K562 (cell line): ENCODE results near the gene HSD17B1. TPM values are rescaled to one million over a fixed set of nuclear protein-coding genes. Genes with fewer than 3 reads are reported as not detected.

Source experiments
- ATAC-seq: fragments of 200-7000 bp; cut with Tn5 transposase; 3 replicates; pipeline ENCODE4 v1.9.1; 2020; ENCODE audit warnings: moderate library complexity
- BruUV-seq: library from RNA; stranded (reverse); fragments of 400-500 nt; replicated peaks from 2 replicates; lab custom pipeline; 2021; lab: Mats Ljungman, UMichigan
- CTCF ChIA-PET: fragments of 300-600 bp; formaldehyde crosslinking; extraction: SDS; loops from one replicate; lab custom pipeline; 2021; ENCODE audit warnings: low intra/inter-chr PET ratio; lab: Yijun Ruan, JAX
- POLR2A ChIA-PET: fragments of 300-600, 350-650 bp; sonication (Branson Sonifier 250); formaldehyde crosslinking; extraction: SDS; loops from one replicate; lab custom pipeline; 2021; ENCODE audit warnings: antibody characterized with exemption, inconsistent platforms; lab: Yijun Ruan, JAX
- DNase-seq, 4 experiments: peaks; one replicate each; pipeline versions ENCODE4 v3.0.0 to v3.0.0-alpha.2; 2011 to 2018; ENCODE audit warnings: low spot score in 3 of 4, mixed read lengths in 3 of 4; ENCODE audit errors: extremely low read depth in 1 of 4
- FAIRE-seq: peaks from 2 replicates; lab custom pipeline; 2011; peaks lifted over from hg19 to GRCh38; lab: Jason Lieb, UNC
- H2AFZ ChIP-seq: 2 replicates; pipeline ENCODE4 v1.6.0; 2011; ENCODE audit warnings: low read depth, low read length, control low read depth, inconsistent platforms
- H3K27ac ChIP-seq: fragments of 200-600 bp; 3 replicates; pipeline ENCODE4 v1.8.0; 2011; ENCODE audit warnings: low read depth, mild to moderate bottlenecking, control low read depth, inconsistent platforms, low read length, moderate library complexity, mixed read lengths; ENCODE audit errors: extremely low read depth
- H3K27me3 ChIP-seq, 2 experiments: fragments of 300-600 bp in 1 of 2; 2 replicates in 1 of 2; 3 replicates in 1 of 2; pipeline versions ENCODE4 v1.6.0 to v1.8.0; 2011; ENCODE audit warnings: inconsistent platforms in 2 of 2, low read length in 2 of 2, mild to moderate bottlenecking in 1 of 2, mixed read lengths in 1 of 2, moderate library complexity in 1 of 2; ENCODE audit not compliant: control insufficient read depth in 2 of 2, insufficient read depth in 2 of 2
- H3K36me3 ChIP-seq: fragments of 300-600 bp; 3 replicates; pipeline ENCODE4 v1.8.0; 2011; ENCODE audit warnings: mild to moderate bottlenecking, low read length, inconsistent platforms; ENCODE audit not compliant: control insufficient read depth, insufficient read depth
- H3K4me1 ChIP-seq, 2 experiments: fragments of 200-600 bp in 1 of 2; replicated peaks in 1 of 2; 2 replicates in 1 of 2; 3 replicates in 1 of 2; pipeline versions ENCODE4 v1.5.1 to v1.8.0; 2011; ENCODE audit warnings: inconsistent platforms in 2 of 2, low read length in 2 of 2, mild to moderate bottlenecking in 1 of 2, mixed read lengths in 1 of 2, moderate library complexity in 1 of 2; ENCODE audit not compliant: control insufficient read depth in 2 of 2, insufficient read depth in 2 of 2
- H3K4me2 ChIP-seq: 2 replicates; pipeline ENCODE4 v1.6.1; 2011; ENCODE audit warnings: low read length, control low read depth, inconsistent platforms, mixed read lengths; ENCODE audit not compliant: insufficient read depth
- H3K4me3 ChIP-seq: fragments of 200-600 bp; sonication (generic), shearing (Covaris generic); 2 replicates; pipeline ENCODE4 v1.5.1; 2016; ENCODE audit warnings: control low read depth, inconsistent platforms
- H3K79me2 ChIP-seq: fragments of 200-600 bp; 3 replicates; pipeline ENCODE4 v1.8.0; 2011; ENCODE audit warnings: low read length, inconsistent platforms; ENCODE audit not compliant: control insufficient read depth, insufficient read depth
- H3K9ac ChIP-seq, 2 experiments: 2 replicates each; pipeline versions ENCODE4 v1.6.0 to v1.6.1; 2011; ENCODE audit warnings: low read depth in 2 of 2, low read length in 2 of 2, control low read depth in 1 of 2, inconsistent platforms in 1 of 2, mild to moderate bottlenecking in 1 of 2, mixed read lengths in 1 of 2; ENCODE audit not compliant: insufficient read depth in 1 of 2
- H3K9me1 ChIP-seq: one replicate; pipeline ENCODE4 v1.6.0; 2011; ENCODE audit warnings: inconsistent platforms, mild to moderate bottlenecking, low read length, moderate library complexity; ENCODE audit not compliant: control insufficient read depth, insufficient read depth
- H3K9me3 ChIP-seq: replicated peaks from 2 replicates; pipeline ENCODE4 v1.5.1; 2011; ENCODE audit warnings: low read depth, low read length, inconsistent platforms; ENCODE audit not compliant: control insufficient read depth, insufficient read depth
- H4K20me1 ChIP-seq: replicated peaks from 2 replicates; pipeline ENCODE4 v1.6.1; 2011; ENCODE audit warnings: low read length, inconsistent platforms, mixed read lengths; ENCODE audit not compliant: control insufficient read depth, insufficient read depth
- BMI1 ChIP-seq: fragments of 150-350 bp; IDR thresholded peaks from 2 replicates; pipeline ENCODE4 v1.6.1; 2014; ENCODE audit warnings: low read length
- FOXA3 ChIP-seq, 2 experiments: fragments of 450-650 bp in 1 of 2; sonication (generic) in 1 of 2; formaldehyde crosslinking; IDR thresholded peaks in 1 of 2; conservative IDR thresholded peaks in 1 of 2; 2 replicates each; pipeline versions ENCODE4 v1.4.0 to v1.8.0; 2020 to 2022; ENCODE audit warnings: mild to moderate bottlenecking in 2 of 2, missing genetic modification reagents in 1 of 2
- FOXK1 ChIP-seq: sonication (generic); formaldehyde crosslinking; IDR thresholded peaks from 2 replicates; pipeline ENCODE4 v1.8.0; 2022; ENCODE audit warnings: missing genetic modification reagents, mild to moderate bottlenecking, borderline replicate concordance
- GTF2E2 ChIP-seq: fragments of 200-800 bp; sonication (Bioruptor generic); IDR thresholded peaks from 2 replicates; pipeline ENCODE4 v1.6.1; 2016; ENCODE audit warnings: missing genetic modification characterization, missing compliant biosample characterization
- MEIS2 ChIP-seq: fragments of 450-650 bp; IDR thresholded peaks from 2 replicates; pipeline ENCODE4 v1.6.1; 2014; ENCODE audit warnings: mild to moderate bottlenecking; ENCODE audit not compliant: partially characterized antibody
- TCFL5 ChIP-seq: fragments of 250-450 bp; sonication (Bioruptor Pico); conservative IDR thresholded peaks from 2 replicates; pipeline ENCODE4 v1.6.1; 2021; ENCODE audit warnings: mild to moderate bottlenecking, moderate library complexity, matching md5 sums
- TOE1 ChIP-seq, 2 experiments: fragments of 450-650 bp in 1 of 2; sonication (generic) in 1 of 2; formaldehyde crosslinking in 1 of 2; IDR thresholded peaks; 2 replicates each; pipeline versions ENCODE4 v1.7.1 to v1.8.0; 2016 to 2022; ENCODE audit warnings: borderline replicate concordance in 2 of 2, mild to moderate bottlenecking in 2 of 2, antibody characterized with exemption in 1 of 2, inconsistent platforms in 1 of 2, low read depth in 1 of 2, missing genetic modification reagents in 1 of 2, moderate library complexity in 1 of 2
- TRIM24 ChIP-seq, 2 experiments: fragments of 450-650 bp; IDR thresholded peaks; 2 replicates each; pipeline ENCODE4 v1.6.1; 2016
- ZMIZ1 ChIP-seq, 2 experiments: fragments of 150-350 bp in 1 of 2; IDR thresholded peaks; 2 replicates each; pipeline ENCODE4 v1.6.1; 2012 to 2016; ENCODE audit warnings: low read depth in 2 of 2, low read length in 2 of 2, mild to moderate bottlenecking in 1 of 2, moderate library complexity in 1 of 2
- WGBS: fragments of 100-300 bp; shearing (Covaris generic); methylation state at CpG from one replicate; pipeline ENCODE4 v1.1.6; 2016; ENCODE audit warnings: low coverage, mixed read lengths; ENCODE audit not compliant: insufficient coverage; ENCODE audit errors: missing lambda C conversion rate; 5-methylcytosine and 5-hydroxymethylcytosine counted together
- in situ Hi-C: fragments of 300-500 bp; cut with MboI; formaldehyde crosslinking; loops from 4 replicates; pipeline ENCODE4 v1.15.0; 2018; ENCODE audit warnings: inconsistent platforms, mixed read lengths
- intact Hi-C: fragments of 100-400 bp; cut with micrococcal nuclease; formaldehyde crosslinking; loops from 2 replicates; pipeline ENCODE4 v1.14.2; 2022
- polyA plus RNA-seq, 8 experiments: library from polyadenylated mRNA; depleted of rRNA in 4 of 8; stranded (reverse) in 5 of 8; unstranded in 3 of 8; fragments of >200 nt; fragmentation: Nextera tagmentation in 2 of 8; fragmentation: Illumina TruSeq in 1 of 8; extraction: Ambion mirVana in 2 of 8; extraction: Trizol in 1 of 8; gene quantifications; 2 replicates each; pipeline versions ENCODE4 v1.2.1 to v1.2.3, GENCODE V29; 2011 to 2014; ENCODE audit warnings: inconsistent platforms in 1 of 8, missing spikeins in 1 of 8
- total RNA-seq, 7 experiments: library from RNA; depleted of rRNA in 6 of 7; stranded (reverse); fragments of >200 nt in 6 of 7; fragmentation: Illumina TruSeq in 2 of 7; extraction: Trizol in 2 of 7; gene quantifications; 2 replicates each; pipeline versions ENCODE4 v1.2.1 to v1.2.3, GENCODE V29; 2011 to 2021; ENCODE audit warnings: low replicate concordance in 1 of 7
- TF ChIP-seq, protein P1 (sequence below): fragments of 450-650 bp; IDR thresholded peaks from 2 replicates; pipeline ENCODE4 v1.6.1; 2016; ENCODE audit warnings: borderline replicate concordance

HSD17B1 gene
- total and polyA plus RNA-seq, 9 of the 15 experiments (the other 6 are each of a cell fraction or from before 2014, with no cell fraction given): 0.55 to 21.1 (median 3.6) TPM

- in situ Hi-C loops: no loop called here
- 88% methylated on average over 15 of the region's 16 CpGs for WGBS
- Histone ChIP-seq H4K20me1 (no peaks in the 10 kb centered on the region), H3K9ac (peak overlapping the region in 1 of 2 experiments; percentile 96; a peak in 3 of 4 replicates), H3K9me1 (no peaks in the 10 kb centered on the region), H3K4me1 (peaks cover 37 to 69% of the 10 kb centered on the region in 2 experiments), H3K27ac (peak overlapping the region; percentile 89; the same call in 2 of the 3 replicates), H3K4me2 (peak overlapping the region; percentile 88; the same call in 1 of the 2 replicates), H3K79me2 (peaks cover 68% of the 10 kb centered on the region), H3K27me3 (no peaks in the 10 kb centered on the region), H3K4me3 (no peak overlapping the region), H3K36me3 (peaks cover 66% of the 10 kb centered on the region), H2AFZ (no peak overlapping the region), H3K9me3 (no peaks in the 10 kb centered on the region)
- ChIA-PET CTCF (no interaction called here), POLR2A (interaction anchor here (0.6 to 8.3 kb wide), 5 partner anchors 12 to 428 kb away, joined by 3 to 58 read pairs (median 4); partner anchors contain the start of gene PSMC3IP)
- no peak for ATAC-seq
- no peak for FAIRE-seq
- DNase-seq: no peak
- TSS peak; percentile 9 for BruUV-seq
- TF ChIP-seq, protein P1, sequence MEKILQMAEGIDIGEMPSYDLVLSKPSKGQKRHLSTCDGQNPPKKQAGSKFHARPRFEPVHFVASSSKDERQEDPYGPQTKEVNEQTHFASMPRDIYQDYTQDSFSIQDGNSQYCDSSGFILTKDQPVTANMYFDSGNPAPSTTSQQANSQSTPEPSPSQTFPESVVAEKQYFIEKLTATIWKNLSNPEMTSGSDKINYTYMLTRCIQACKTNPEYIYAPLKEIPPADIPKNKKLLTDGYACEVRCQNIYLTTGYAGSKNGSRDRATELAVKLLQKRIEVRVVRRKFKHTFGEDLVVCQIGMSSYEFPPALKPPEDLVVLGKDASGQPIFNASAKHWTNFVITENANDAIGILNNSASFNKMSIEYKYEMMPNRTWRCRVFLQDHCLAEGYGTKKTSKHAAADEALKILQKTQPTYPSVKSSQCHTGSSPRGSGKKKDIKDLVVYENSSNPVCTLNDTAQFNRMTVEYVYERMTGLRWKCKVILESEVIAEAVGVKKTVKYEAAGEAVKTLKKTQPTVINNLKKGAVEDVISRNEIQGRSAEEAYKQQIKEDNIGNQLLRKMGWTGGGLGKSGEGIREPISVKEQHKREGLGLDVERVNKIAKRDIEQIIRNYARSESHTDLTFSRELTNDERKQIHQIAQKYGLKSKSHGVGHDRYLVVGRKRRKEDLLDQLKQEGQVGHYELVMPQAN: no peak
- TF ChIP-seq TOE1 (IDR thresholded peaks at IDR 0.05; ENCODE audit: borderline replicate concordance) (no peak), TOE1 (CRISPR knock-in tag; IDR thresholded peaks at IDR 0.05; ENCODE audit: borderline replicate concordance, low read depth) (no peak), FOXK1 (no peak), TCFL5 (CRISPR knock-in tag) (no peak), MEIS2 (no peak), GTF2E2 (tag) (no peak), TRIM24 (IDR thresholded peaks at IDR 0.05) (no peak), BMI1 (no peak), ZMIZ1 (IDR thresholded peaks at IDR 0.05; ENCODE audit: low read depth in 2 of 2, low read length in 2 of 2) (no peak), FOXA3 (CRISPR knock-in tag; conservative IDR thresholded peaks at IDR 0.05 in 1 of 2, IDR thresholded peaks at IDR 0.05 in 1 of 2) (no peak)
- intact Hi-C loops: no loop called here
Observed at GRCh38 chr17:42565523-42566214, 12.9 kb downstream of the HSD17B1 start.
